GM13976 (cell line): ENCODE results near the gene ANKRD42.

Source experiments
- DNase-seq: peaks from one replicate; pipeline ENCODE4 v3.0.0; 2012; ENCODE audit warnings: low spot score
- in situ Hi-C: fragments of 300-500 bp; cut with MboI; formaldehyde crosslinking; loops from one replicate; pipeline ENCODE4 v1.12.0; 2022; ENCODE audit warnings: low sequenced_read_pairs, mixed read lengths, inconsistent platforms; ENCODE audit not compliant: unreplicated experiment
- TF ChIP-seq, protein P1 (sequence below): IDR thresholded peaks from 2 replicates; pipeline ENCODE4 v1.5.1; 2012; ENCODE audit warnings: borderline replicate concordance, mild to moderate bottlenecking; ENCODE audit not compliant: insufficient read depth; ENCODE audit errors: extremely low read depth, missing control alignments, control extremely low read depth

The ANKRD42 gene

DNA sequence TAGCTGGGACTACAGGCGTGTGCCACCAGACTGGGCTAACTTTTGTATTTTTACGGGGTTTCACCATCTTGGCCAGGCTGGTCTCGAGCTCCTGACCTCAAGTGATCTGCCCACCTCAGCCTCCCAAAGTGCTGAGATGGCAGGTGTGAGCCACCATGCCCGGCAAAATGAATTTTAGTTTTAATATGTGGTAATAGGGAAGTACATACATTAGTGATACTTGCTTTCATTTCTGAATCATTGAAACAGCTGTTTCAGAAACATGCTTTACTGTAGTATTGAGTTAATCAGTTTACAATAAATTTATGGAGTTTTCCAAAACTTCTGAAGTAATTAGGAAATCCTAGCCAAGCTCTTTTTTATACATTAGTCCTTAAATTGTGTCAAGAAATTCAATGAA lies 21.0 kb upstream of the ANKRD42 start:
- in situ Hi-C loops: no loop called here
- no peak for DNase-seq
- TF ChIP-seq, protein P1, sequence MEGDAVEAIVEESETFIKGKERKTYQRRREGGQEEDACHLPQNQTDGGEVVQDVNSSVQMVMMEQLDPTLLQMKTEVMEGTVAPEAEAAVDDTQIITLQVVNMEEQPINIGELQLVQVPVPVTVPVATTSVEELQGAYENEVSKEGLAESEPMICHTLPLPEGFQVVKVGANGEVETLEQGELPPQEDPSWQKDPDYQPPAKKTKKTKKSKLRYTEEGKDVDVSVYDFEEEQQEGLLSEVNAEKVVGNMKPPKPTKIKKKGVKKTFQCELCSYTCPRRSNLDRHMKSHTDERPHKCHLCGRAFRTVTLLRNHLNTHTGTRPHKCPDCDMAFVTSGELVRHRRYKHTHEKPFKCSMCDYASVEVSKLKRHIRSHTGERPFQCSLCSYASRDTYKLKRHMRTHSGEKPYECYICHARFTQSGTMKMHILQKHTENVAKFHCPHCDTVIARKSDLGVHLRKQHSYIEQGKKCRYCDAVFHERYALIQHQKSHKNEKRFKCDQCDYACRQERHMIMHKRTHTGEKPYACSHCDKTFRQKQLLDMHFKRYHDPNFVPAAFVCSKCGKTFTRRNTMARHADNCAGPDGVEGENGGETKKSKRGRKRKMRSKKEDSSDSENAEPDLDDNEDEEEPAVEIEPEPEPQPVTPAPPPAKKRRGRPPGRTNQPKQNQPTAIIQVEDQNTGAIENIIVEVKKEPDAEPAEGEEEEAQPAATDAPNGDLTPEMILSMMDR: no peak

DNA sequence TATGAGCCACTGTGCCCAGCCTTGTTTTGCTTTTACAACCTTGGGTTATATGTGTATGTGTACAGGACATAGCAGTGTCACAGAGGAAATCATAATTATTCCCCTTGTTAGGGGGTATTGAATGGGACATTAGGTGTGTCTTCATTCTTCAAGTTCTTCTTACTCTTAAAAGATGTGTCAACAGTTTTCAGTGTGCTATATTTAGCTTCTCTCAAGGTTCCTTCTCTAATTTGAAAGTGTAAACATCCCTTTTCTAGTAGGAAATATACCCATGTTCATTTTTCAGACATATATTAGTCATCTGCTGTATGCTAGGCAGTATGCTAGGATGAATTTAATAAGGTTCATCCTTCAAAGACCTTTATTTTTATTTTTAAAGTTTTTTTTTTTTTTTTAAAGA lies 19.5 kb upstream of the ANKRD42 start:
- peak; percentile 12 for DNase-seq
- in situ Hi-C loops: no loop called here
- TF ChIP-seq, protein P1: no peak

DNA sequence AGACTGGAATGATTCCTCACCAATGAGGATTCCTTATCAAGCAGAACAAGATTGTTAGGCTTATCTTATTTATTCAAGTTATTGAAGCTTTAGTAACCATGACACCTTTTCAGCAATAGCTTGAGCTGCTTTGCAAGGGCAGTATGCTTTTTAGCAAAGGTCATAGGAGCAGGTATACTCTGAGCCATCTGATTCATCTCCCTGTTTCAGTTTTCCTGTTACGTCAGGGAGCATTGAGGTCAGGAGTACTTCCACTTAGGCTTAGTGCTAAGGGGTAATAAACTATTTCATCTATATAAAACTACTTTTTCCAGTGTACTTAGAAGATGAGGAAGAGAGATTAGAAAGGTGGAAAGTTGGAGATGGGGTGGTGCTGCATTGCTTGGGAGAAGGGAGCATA lies 17.7 kb upstream of the ANKRD42 start:
- no peak for DNase-seq
- TF ChIP-seq, protein P1: no peak
- in situ Hi-C loops: no loop called here

DNA sequence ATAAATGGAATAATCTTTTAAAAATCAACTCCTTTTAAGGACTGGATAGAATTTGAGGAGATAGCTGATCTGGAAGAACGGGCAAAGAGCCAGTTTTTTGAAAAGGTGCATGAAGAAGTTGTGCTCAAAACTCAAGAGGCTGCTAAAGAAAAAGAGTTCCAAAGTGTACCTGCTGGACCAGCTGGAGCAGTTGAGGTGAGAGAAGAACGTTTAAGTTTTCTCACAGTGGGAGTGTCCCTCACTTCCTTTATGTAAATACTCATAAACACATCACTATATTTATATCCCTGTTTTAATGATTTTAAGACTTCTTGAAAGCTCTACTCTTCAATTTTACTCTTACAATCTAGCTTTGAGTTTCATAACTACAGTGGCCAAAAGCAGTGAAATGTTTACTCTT lies 11.7 kb upstream of the ANKRD42 start:
- DNase-seq: no peak
- in situ Hi-C loops: no loop called here
- TF ChIP-seq, protein P1: no peak

DNA sequence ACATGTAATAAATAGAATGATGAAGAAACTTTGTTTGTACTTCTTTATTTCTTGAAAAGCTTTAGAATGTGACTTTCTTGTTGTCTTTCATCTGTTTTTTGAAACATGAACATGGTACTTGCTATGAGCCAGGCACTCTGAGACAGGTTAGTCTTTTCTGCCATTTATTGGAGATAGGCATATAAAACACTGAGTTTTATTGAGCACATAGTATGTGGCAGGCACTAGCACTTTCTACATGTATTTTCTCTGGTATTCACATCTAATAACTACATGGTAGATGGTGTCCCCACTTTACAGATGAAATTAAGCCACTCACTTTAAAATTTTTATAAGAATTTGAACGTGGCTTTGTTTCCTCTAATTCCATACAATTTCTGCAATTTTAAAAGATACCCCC lies 7.7 kb upstream of the ANKRD42 start:
- in situ Hi-C loops: no loop called here
- no peak for DNase-seq
- TF ChIP-seq, protein P1: no peak

DNA sequence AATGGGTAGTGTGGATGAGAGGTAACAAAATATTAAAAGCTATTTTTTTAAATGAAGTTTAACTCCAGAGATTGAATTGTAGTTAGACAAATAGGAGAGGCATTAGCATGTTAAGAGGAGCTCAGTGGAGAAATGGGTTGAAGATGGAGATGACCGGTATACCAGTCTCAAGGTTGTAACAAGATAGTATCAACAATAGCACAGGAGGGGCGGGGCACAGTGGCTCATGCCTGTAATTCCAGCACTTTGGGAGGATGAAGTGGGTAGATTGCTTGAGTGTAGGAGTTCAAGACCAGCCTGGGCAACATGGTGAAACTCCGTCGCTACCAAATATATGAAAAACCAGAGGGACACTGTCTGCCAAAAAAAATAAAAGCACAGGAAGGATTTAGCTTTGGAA lies 6.0 kb upstream of the ANKRD42 start:
- TF ChIP-seq, protein P1: no peak
- in situ Hi-C loops: no loop called here
- no peak for DNase-seq

DNA sequence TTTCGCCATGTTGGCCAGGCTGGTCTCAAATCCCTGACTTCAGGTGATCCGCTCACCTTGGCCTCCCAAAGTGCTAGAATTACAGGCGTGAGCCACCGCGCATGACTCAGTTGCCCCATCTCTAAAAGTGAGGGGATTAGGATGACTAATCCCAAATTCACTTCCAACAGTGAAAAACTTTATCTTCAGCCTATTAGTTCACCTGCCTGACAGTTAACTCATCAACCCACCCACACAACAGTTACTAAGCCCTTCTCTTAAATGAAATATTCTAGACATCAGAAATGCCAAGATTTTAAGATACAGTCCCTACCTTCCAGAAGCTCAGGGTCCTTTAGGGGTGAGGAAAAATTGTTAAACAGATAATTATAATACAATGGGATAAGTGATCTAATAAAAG lies 2.0 kb upstream of the ANKRD42 start:
- DNase-seq: no peak
- in situ Hi-C loops: no loop called here
- TF ChIP-seq, protein P1: no peak
